Right forelimb (tissue), 1 donor: ENCODE measurements around the gene FSD2.
"Not testable (repeated sequence)": the region's sequence is repeated elsewhere in the genome, so short reads cannot be mapped to it uniquely, and the experiment has no call there.

Experiments
- DNase-seq: peaks from one replicate; pipeline ENCODE4 v3.0.0-alpha.2; 2018

FSD2 gene

DNA sequence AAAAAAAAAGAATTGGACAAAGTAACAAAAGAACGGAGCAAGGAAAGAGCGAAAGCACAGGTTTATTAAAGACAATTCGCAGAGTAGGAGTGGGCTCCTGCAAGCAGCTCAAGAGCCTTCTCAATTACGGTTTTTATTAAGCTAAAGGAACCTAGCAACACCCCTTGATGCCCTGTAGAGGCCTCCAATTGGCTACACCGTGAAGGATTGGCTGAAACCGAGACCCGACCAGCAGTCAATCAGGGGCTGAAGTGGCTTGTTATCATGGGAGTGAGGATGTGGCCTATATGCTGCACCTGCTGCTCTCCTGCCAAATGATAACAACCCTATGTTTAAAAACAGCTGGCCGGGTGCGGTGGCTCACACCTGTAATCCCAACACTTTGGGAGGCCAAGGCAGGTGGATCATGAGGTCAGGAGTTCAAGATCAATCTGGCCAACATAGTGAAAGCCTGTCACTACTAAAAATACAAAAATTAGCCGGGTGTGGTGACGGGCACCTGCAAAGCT is 75.8 kb downstream of the FSD2 start:
- DNase-seq: no peak

DNA sequence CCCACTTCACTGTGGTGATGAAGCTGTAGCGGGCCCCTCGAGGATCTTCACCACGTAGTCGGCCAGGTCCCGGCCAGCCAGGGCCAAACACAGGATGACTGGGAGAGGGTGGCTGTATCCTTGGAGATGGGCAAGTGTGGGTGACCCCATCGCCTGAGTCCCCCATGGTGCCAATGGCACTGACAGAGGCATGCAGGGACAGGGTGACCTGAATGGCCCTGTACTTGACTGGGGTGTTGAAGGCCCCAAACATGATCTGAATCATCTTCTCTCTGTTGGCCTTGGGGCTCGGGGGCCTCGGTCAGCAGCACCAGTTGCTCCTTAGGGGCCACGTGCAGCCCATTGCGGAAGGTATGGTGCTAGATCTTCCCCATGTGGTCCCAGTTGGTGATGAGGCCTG is 79.1 kb downstream of the FSD2 start:
- DNase-seq: no peak

DNA sequence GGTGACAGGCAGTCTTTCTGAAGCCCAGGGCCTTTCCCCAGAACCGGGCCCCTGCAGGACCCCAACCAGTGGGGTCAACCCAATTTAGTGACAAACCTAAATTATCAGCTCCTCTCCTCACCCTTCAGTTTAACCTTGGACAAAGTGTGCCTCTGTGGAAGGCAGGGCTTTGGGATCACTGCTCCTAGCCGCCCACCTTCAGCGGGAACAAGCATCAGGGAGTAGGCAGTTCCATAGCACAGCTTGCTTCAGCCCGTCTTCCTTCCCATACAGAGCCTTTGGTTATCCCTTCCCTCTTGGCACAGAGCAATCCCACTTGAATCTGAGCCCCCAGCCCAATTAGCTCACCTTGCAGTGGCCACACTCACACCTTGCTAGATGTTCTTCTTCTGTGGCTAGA is 90.9 kb downstream of the FSD2 start:
- no peak for DNase-seq

DNA sequence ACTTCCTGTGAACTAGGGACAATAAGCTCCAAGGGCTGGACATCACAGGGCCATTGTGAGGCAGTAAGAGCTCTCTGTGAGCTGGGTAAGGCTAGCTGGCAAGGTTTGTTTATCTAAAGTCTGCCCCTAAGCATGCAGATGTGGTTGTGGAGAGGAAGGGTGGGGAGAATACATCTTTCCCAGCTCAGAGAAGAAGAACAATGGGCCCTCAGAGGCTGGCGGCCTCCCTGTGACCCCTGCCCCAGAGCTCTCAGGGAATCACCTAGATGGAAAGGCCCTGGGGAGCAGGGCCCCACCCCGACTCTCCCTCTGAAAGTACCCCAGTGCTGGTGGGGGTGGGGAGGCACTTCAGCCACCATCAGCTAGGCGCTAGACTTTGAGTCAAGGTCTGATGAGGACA is 91.9 kb downstream of the FSD2 start:
- DNase-seq: no peak

DNA sequence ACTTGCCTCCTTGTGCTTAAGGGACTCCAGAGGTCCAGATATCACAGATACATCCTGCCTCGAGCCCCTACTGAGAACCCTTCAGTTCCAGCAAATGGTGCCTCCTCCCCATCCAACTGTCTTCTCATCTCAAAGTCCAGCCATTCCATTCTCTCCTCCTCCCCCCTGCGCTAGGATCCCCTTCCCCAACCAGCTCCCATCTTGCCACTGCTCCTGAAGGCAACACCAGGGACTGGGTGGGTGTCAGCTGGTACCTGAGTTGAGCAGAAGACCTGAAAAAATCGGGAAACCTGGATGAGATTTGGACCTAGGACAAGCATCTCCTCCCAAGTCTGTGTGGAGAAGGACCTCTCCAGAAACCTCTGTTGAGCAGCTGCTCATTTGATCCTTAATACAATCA is 93.8 kb downstream of the FSD2 start:
- no peak for DNase-seq

DNA sequence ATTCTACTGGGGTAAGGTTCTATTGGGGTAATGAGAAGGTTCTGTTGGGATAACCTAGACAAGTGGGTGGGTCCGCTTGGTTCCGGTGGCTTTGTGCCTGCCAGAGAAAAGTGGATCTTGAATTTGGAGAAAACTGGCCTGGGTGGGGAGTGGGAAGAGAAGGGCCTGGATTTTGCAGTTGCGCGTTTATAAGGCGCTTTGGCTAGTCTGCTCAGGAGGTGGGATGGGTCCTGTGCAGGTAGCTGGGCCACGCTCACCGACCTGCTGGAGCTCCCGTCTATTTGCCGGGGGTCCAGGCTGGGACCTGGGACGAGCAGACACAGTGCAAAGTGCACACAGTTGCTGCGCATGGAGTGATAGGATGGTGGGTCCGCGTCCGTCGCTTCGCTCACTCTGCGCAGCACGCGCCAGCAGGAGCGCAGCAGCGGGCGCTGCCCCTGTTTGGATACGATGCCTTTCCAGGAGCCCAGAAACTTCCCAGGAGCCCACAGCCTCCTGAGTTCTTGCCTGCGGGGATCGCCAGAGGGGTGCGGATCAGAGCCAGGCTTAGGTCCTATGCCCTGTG is 94.9 kb downstream of the FSD2 start:
- no peak for DNase-seq

DNA sequence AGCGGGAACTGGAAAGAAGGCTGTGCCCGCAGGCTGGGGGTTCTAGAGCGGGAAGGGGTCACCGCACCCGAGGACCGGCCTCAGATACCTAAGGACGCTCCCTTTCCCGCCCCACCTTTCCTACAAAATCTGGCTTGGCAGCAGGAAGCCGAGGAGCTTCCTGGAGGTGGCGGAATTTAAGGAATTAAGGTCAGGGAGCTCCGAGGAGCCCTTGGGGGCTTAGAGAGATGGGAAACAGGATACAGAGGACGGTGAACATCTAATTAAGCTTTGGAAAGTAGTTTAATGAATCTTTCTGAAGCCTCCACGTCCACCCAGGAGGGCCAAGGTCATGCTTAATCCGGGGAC is 95.7 kb downstream of the FSD2 start:
- DNase-seq: no peak

DNA sequence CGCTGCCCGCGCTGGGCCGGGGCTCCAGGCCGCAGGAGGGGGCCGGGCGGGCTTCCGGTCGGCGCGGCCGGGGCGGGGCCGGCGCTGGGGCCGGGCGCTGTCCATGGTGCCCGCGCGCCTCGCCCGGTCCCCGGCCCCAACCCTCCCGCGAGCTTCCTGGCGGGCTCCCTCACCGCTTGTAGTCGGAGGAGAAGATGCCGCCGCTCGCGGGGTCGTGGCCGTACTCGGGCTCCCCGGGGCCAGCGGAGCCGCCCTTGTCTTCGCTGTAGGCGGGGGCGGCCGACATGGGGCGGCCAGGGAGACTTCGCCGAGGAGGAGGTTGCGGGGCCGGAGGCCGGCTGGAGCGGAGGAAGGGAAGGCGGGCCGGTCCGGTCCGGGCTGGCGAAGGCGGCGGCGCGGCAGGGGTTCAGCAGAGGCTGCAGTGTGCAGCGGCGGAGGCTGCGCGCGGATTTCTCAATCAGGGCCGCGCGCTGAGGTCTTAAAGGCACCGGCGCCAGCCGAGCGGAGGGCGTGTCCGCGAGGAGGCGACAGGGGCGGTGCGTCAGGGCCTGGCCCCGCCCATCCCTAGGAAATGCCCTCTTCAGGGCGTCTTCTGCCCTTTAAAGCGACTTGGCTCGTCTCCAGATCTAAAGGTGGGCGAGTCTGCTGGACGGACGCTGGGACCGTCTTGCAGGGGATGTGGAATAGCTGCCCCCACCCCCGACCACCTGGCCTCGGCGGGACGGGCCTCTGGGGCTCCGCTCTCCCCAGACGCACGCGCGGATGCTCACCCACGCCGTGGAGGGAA is 96.3 kb downstream of the FSD2 start, which contains the start of gene AP3B2:
Gene AP3B2 (minus strand): TSS at position 455 of the 787 bp plus-strand sequence. CDS start 169 bp downstream, at position 286.
- peak; percentile 78 for DNase-seq

DNA sequence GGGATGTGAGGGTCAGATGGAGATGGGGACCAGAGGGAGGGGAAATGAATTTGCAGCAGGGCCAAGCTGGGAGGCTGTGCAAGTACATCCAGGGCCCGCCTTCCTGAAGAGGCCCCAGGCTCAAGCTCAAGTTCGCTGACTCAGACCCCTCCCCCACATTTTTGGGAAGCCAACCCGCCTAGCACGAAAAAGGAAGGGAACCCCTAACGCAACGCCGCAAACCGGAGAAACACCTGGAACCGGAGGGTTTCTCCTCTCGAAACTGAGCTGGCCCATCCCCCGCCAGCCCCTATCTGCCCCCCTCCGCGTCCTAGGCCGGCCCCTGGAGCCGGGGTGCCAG is 96.8 kb downstream of the FSD2 start:
- no peak for DNase-seq

DNA sequence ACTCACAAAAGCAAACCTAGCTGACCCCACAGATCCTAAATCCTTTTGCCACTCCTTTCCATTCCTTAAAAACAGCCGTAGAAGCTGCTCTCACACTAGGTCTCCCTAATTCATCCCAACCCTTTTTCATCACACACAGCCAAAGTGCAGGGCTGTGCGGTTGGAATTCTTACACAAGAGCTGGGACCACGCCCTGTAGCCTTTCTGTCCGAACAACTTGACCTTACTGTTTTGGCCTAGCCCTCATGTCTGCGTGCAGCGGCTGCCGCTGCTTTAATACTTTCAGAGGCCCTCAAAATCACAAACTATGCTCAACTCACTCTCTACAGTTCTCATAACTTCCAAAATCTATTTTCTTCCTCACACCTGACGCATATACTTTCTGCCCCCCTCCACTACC is 100.0 kb downstream of the FSD2 start:
- DNase-seq: not testable (repeated sequence)
